ENCODE measurements around the gene RTN4.

DNA sequence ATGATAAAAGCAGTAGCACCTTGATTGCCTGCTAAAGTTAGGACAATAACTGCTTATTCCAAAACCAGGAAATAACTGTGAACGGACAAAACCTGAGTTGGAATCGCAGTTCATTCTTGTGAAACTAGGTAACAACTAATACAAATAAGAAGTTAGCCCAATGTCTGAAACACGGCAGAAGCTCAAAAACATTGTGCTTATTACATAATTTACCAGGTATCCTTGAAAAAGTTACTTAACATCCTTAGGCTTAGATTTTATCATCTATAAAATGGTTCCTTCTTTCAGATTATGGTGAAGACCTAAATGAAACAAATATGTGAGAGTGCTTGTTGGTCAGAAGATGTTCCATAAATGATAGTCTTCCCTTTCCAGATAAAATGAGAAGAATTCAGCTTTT, 32.4 kb downstream of the RTN4 start:
- no peak for TF ChIP-seq POLR2A (IDR thresholded peaks at IDR 0.05; ENCODE audit: low read depth, low read length)
- TF ChIP-seq POLR2AphosphoS5 (IDR thresholded peaks at IDR 0.05; ENCODE audit: low read depth, low read length): no peak
- no peak for TF ChIP-seq TAF1 (IDR thresholded peaks at IDR 0.05; ENCODE audit: low read depth, low read length)

Data from GM12891 (cell line).